Measurements from ENCODE around the gene GJB5. TPM values are rescaled to one million over a fixed set of nuclear protein-coding genes. Genes with fewer than 3 reads are reported as not detected.

The GJB5 gene
- total and polyA plus RNA-seq, 2 donors from 2014 or later, result not detected

- no peak for TF ChIP-seq CTCF (IDR thresholded peaks at IDR 0.05; ENCODE audit: borderline replicate concordance, extremely low read depth, insufficient read depth)
- FAIRE-seq, result no peak
- no peak overlapping the region for H3K27ac ChIP-seq (ENCODE audit: low read depth in 2 of 2, low read length in 2 of 2)
- no peak overlapping the region for H3K4me3 ChIP-seq (ENCODE audit: low read length in 3 of 3)
- H3K27me3 ChIP-seq (ENCODE audit: control insufficient read depth, insufficient read depth, low read length), result no peaks in the 10 kb centered on the region
- no peaks in the 10 kb centered on the region for H3K9me3 ChIP-seq (ENCODE audit: control insufficient read depth in 2 of 3, insufficient read depth in 1 of 3, low read length in 3 of 3)
- H3K36me3 ChIP-seq (ENCODE audit: control insufficient read depth in 2 of 3, insufficient read depth in 3 of 3, low read length in 3 of 3), result no peaks in the 10 kb centered on the region
- no peak overlapping the region for H3K9ac ChIP-seq (ENCODE audit: low read length in 3 of 3)
- intact Hi-C loops (cut with DNase I), result no loop called here
- DNase-seq, result peak in 1 of 5 donors; percentile 63
- no peaks in the 10 kb centered on the region for H3K4me1 ChIP-seq (ENCODE audit: control insufficient read depth in 2 of 3, insufficient read depth in 2 of 3, low read depth in 1 of 3, low read length in 3 of 3)
Measured at GRCh38 chr1:34757386-34757785, 2.5 kb downstream of the GJB5 start.

- H3K9me3 ChIP-seq (ENCODE audit: control insufficient read depth in 2 of 3, insufficient read depth in 1 of 3, low read length in 3 of 3), result no peaks in the 10 kb centered on the region
- no peak overlapping the region for H3K9ac ChIP-seq (ENCODE audit: low read length in 3 of 3)
- H3K27ac ChIP-seq (ENCODE audit: low read depth in 2 of 2, low read length in 2 of 2), result no peak overlapping the region
- no peaks in the 10 kb centered on the region for H3K27me3 ChIP-seq (ENCODE audit: control insufficient read depth, insufficient read depth, low read length)
- no peak overlapping the region for H3K4me3 ChIP-seq (ENCODE audit: low read length in 3 of 3)
- no peak for TF ChIP-seq CTCF (IDR thresholded peaks at IDR 0.05; ENCODE audit: borderline replicate concordance, extremely low read depth, insufficient read depth)
- intact Hi-C loops (cut with DNase I), result no loop called here
- DNase-seq (peak in 3 of 5 donors; percentile 15 to 43 (median 41)), FAIRE-seq (no peak)
- no peaks in the 10 kb centered on the region for H3K4me1 ChIP-seq (ENCODE audit: control insufficient read depth in 2 of 3, insufficient read depth in 2 of 3, low read depth in 1 of 3, low read length in 3 of 3)
- H3K36me3 ChIP-seq (ENCODE audit: control insufficient read depth in 2 of 3, insufficient read depth in 3 of 3, low read length in 3 of 3), result no peaks in the 10 kb centered on the region
Measured at GRCh38 chr1:34758751-34759150, 3.9 kb downstream of the GJB5 start.

DNA sequence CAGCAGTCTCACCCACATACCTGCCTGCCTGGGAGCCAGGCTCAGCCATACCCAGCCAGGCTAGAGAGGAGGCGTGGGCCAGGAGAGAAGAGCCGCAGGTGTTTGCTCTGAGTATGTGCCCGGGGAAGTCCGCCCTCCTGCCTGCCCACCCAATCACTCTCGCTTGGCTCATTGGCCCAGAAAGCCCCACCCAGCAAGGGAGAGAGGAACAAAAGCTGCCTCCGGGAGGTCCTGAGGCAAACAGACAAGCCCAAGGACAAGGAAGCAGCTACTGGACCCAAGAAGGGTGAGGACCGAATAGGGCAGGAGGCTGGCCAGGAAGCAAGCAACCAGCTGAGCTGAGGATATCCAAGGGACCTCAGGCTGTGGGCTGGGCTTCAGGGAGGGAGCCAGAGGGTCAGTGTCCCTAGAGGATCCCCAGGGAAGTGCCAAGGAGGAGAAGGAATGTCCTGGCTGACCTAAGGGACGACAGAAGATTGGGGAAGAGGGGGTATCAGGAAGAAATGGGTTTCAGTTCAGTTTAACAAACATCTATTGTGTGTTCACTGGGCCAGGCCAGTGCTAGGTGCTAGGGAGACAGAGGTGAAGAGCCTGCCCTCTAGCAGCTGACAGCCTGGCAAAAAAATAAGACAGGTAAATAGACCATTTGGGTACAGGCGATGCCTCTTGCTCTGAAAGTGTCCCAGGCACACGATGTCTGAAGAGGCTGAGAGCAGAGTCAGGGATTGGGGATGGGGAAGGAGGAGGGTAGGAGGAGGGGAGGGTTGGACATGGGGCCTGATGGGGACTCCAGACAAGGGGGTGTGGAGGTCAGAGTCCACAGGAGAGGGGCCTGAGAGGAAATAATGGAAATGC, 4.9 kb downstream of the GJB5 start, which contains the start of gene GJB4:
TSS of gene GJB4 (plus strand) at position 238 of the 855 bp plus-strand sequence. CDS start 1,515 bp downstream, outside the sequence.
- no peak for TF ChIP-seq CTCF (IDR thresholded peaks at IDR 0.05; ENCODE audit: borderline replicate concordance, extremely low read depth, insufficient read depth)
- Histone ChIP-seq H3K9me3 (ENCODE audit: control insufficient read depth in 2 of 3, insufficient read depth in 1 of 3, low read length in 3 of 3) (no peaks in the 10 kb centered on the region), H3K27ac (ENCODE audit: low read depth in 2 of 2, low read length in 2 of 2) (no peak within 1 kb of the TSS), H3K36me3 (ENCODE audit: control insufficient read depth in 2 of 3, insufficient read depth in 3 of 3, low read length in 3 of 3) (no peaks in the 10 kb centered on the region), H3K27me3 (ENCODE audit: control insufficient read depth, insufficient read depth, low read length) (no peaks in the 10 kb centered on the region), H3K9ac (ENCODE audit: low read length in 3 of 3) (no peak within 1 kb of the TSS), H3K4me1 (ENCODE audit: control insufficient read depth in 2 of 3, insufficient read depth in 2 of 3, low read depth in 1 of 3, low read length in 3 of 3) (no peaks in the 10 kb centered on the region), H3K4me3 (ENCODE audit: low read length in 3 of 3) (no peak within 1 kb of the TSS)
- intact Hi-C loops (cut with DNase I), result no loop called here
- FAIRE-seq (no peak), DNase-seq (peak in 1 of 5 donors; percentile 57)

All from kidney (tissue), 14 donors.